Ishikawa (cell line): Measurements from ENCODE around the gene CNTN4.

Experiments used
- CEBPB ChIP-seq: IDR thresholded peaks from 2 replicates; pipeline ENCODE4 v1.6.1; 2012
- CREB1 ChIP-seq: IDR thresholded peaks from 2 replicates; pipeline ENCODE4 v1.6.1; 2012; ENCODE audit warnings: low read depth
- EP300 ChIP-seq: IDR thresholded peaks from 2 replicates; pipeline ENCODE4 v1.6.1; 2012; ENCODE audit warnings: borderline replicate concordance
- FOXM1 ChIP-seq: IDR thresholded peaks from 2 replicates; pipeline ENCODE4 v1.6.1; 2012; ENCODE audit warnings: low read depth, borderline replicate concordance
- MAX ChIP-seq: IDR thresholded peaks from 2 replicates; pipeline ENCODE4 v1.6.1; 2012
- RAD21 ChIP-seq: IDR thresholded peaks from 2 replicates; pipeline ENCODE4 v1.6.1; 2012; ENCODE audit warnings: low read depth
- REST ChIP-seq: IDR thresholded peaks from 2 replicates; pipeline ENCODE4 v1.6.1; 2012; ENCODE audit warnings: low read depth, mild to moderate bottlenecking
- TAF1 ChIP-seq: IDR thresholded peaks from 2 replicates; pipeline ENCODE4 v1.6.1; 2012; ENCODE audit warnings: low read depth, mild to moderate bottlenecking
- TEAD4 ChIP-seq: IDR thresholded peaks from 2 replicates; pipeline ENCODE4 v1.6.1; 2012
- USF1 ChIP-seq: IDR thresholded peaks from 2 replicates; pipeline ENCODE4 v1.6.1; 2012
- ZBTB7A ChIP-seq: IDR thresholded peaks from 2 replicates; pipeline ENCODE4 v1.6.1; 2012; ENCODE audit warnings: low read depth

GRCh38 chr3:2154621-2155020 is 56.0 kb downstream of the CNTN4 start:
- TF ChIP-seq TAF1 (no peak), EP300 (no peak), RAD21 (no peak), MAX (no peak), ZBTB7A (no peak), CEBPB (no peak), REST (no peak), FOXM1 (no peak), CREB1 (no peak), USF1 (no peak), TEAD4 (no peak)
